ENCODE data around the gene ICAM3.

Gene ICAM3

GRCh38 chr19:10291554-10292205 is 47.7 kb downstream of the ICAM3 start:
- no peak for DNase-seq (ENCODE audit: low read depth)

GRCh38 chr19:10290876-10291553 is 48.4 kb downstream of the ICAM3 start:
- DNase-seq (ENCODE audit: low read depth) = no peak

- no peak for DNase-seq (ENCODE audit: low read depth)
Measured at GRCh38 chr19:10290357-10290875, 49.0 kb downstream of the ICAM3 start.

- no peak for DNase-seq (ENCODE audit: low read depth)
Measured at GRCh38 chr19:10289836-10290356, 49.5 kb downstream of the ICAM3 start, which contains the start of gene ICAM5. ICAM5 (plus strand) TSS chr19:10289952; CDS start chr19:10290044, 92 bp downstream.

- no peak for DNase-seq (ENCODE audit: low read depth)
Measured at GRCh38 chr19:10289167-10289835, 50.1 kb downstream of the ICAM3 start.

GRCh38 chr19:10288662-10289166 is 50.7 kb downstream of the ICAM3 start:
- no peak for DNase-seq (ENCODE audit: low read depth)

GRCh38 chr19:10286803-10287737 is 52.4 kb downstream of the ICAM3 start, which contains the start of gene ICAM4:
ICAM4 (plus strand) TSS chr19:10286955; CDS start chr19:10287013, 58 bp downstream.
- DNase-seq (ENCODE audit: low read depth) = no peak

GRCh38 chr19:10285393-10285792 is 54.0 kb downstream of the ICAM3 start:
- DNase-seq (ENCODE audit: low read depth) = no peak

GRCh38 chr19:10284960-10285278 is 54.5 kb downstream of the ICAM3 start:
- no peak for DNase-seq (ENCODE audit: low read depth)

GRCh38 chr19:10284065-10284959 is 55.1 kb downstream of the ICAM3 start:
- no peak for DNase-seq (ENCODE audit: low read depth)

All from stimulated activated CD8-positive, alpha-beta memory T cell treated with anti-CD3 and anti-CD28 coated beads, Interleukin-7, amount 100 ng/mL, for 24 hours (primary cell).